H1 (cell line): Measurements from ENCODE around the gene POLN. TPM values are rescaled to one million over a fixed set of nuclear protein-coding genes. Genes with fewer than 3 reads are reported as not detected.

ENCODE experiments used
- CTCF ChIA-PET: fragments of 300-600 bp; sonication (Branson Sonifier 250); formaldehyde crosslinking; loops from one replicate; lab custom pipeline; 2021; ENCODE audit not compliant: partially characterized antibody; lab: Charles Lee
- POLR2A ChIA-PET: fragments of 300-600 bp; sonication (Branson Sonifier 250); formaldehyde crosslinking; loops from one replicate; lab custom pipeline; 2021; ENCODE audit warnings: inconsistent platforms; ENCODE audit not compliant: partially characterized antibody; lab: Charles Lee
- DNase-seq, 2 experiments: peaks; one replicate each; pipeline versions ENCODE4 v3.0.0 to v3.0.0-alpha.2; 2010 to 2022; ENCODE audit warnings: low spot score in 2 of 2, low read depth in 1 of 2, mixed read lengths in 1 of 2
- FAIRE-seq: peaks from 2 replicates; lab custom pipeline; 2011; peaks lifted over from hg19 to GRCh38; lab: Jason Lieb, UNC
- H2AFZ ChIP-seq: 2 replicates; pipeline ENCODE4 v1.8.1; 2012; ENCODE audit warnings: low read length, inconsistent platforms
- H2AK5ac ChIP-seq: 2 replicates; pipeline ENCODE4 v1.6.1; 2013; ENCODE audit warnings: low read depth, low read length
- H2BK120ac ChIP-seq: replicated peaks from 2 replicates; pipeline ENCODE3; 2013; ENCODE audit warnings: low read depth, low read length, inconsistent platforms
- H2BK12ac ChIP-seq: 2 replicates; pipeline ENCODE4 v1.6.1; 2013; ENCODE audit warnings: low read depth, low read length
- H2BK15ac ChIP-seq: 2 replicates; pipeline ENCODE4 v1.6.1; 2013; ENCODE audit warnings: low read length
- H2BK20ac ChIP-seq: 2 replicates; pipeline ENCODE4 v1.6.1; 2013; ENCODE audit warnings: low read length
- H2BK5ac ChIP-seq: 2 replicates; pipeline ENCODE4 v1.6.1; 2013; ENCODE audit warnings: low read depth, low read length
- H3K14ac ChIP-seq: 2 replicates; pipeline ENCODE4 v1.6.1; 2013; ENCODE audit warnings: inconsistent platforms; ENCODE audit not compliant: insufficient read length
- H3K18ac ChIP-seq: 2 replicates; pipeline ENCODE4 v1.6.1; 2013; ENCODE audit warnings: low read length; ENCODE audit errors: extremely low read depth
- H3K23ac ChIP-seq: 2 replicates; pipeline ENCODE4 v1.6.1; 2013; ENCODE audit warnings: inconsistent platforms; ENCODE audit not compliant: insufficient read length
- H3K23me2 ChIP-seq: 2 replicates; pipeline ENCODE4 v1.6.1; 2013; ENCODE audit warnings: low read depth, low read length
- H3K27ac ChIP-seq: 2 replicates; pipeline ENCODE4 v1.6.1; 2011; ENCODE audit warnings: low read depth, low read length, inconsistent platforms
- H3K27me3 ChIP-seq, 4 experiments: replicated peaks in 1 of 4; 1 replicate in 1 of 4; 2 replicates in 3 of 4; pipeline versions ENCODE4 v1.6.1 to v1.8.1; 2011 to 2013; ENCODE audit warnings: low read length in 3 of 4, mild to moderate bottlenecking in 3 of 4, inconsistent platforms in 2 of 4, mixed read lengths in 2 of 4, moderate library complexity in 1 of 4; ENCODE audit not compliant: control insufficient read depth in 3 of 4, insufficient read depth in 3 of 4; ENCODE audit errors: extremely low read depth in 1 of 4
- H3K36me3 ChIP-seq, 4 experiments: 2 replicates each; pipeline versions ENCODE4 v1.6.1 to v1.8.1; 2011 to 2013; ENCODE audit warnings: mild to moderate bottlenecking in 4 of 4, low read length in 3 of 4, moderate library complexity in 2 of 4, control low read depth in 1 of 4, inconsistent platforms in 1 of 4; ENCODE audit not compliant: insufficient read depth in 4 of 4, control insufficient read depth in 2 of 4
- H3K4ac ChIP-seq: replicated peaks from 2 replicates; pipeline ENCODE3; 2013; ENCODE audit warnings: low read length, low read depth, mixed read lengths, inconsistent platforms; ENCODE audit not compliant: insufficient read length
- H3K4me1 ChIP-seq, 4 experiments: replicated peaks in 1 of 4; 1 replicate in 1 of 4; 2 replicates in 3 of 4; pipeline versions ENCODE4 v1.6.1 to v1.8.1; 2011 to 2013; ENCODE audit warnings: low read length in 3 of 4, inconsistent platforms in 2 of 4, mixed read lengths in 1 of 4; ENCODE audit not compliant: insufficient read depth in 4 of 4, control insufficient read depth in 3 of 4
- H3K4me2 ChIP-seq, 2 experiments: 2 replicates each; pipeline versions ENCODE4 v1.6.1 to v1.8.1; 2011 to 2013; ENCODE audit warnings: low read depth in 2 of 2, low read length in 2 of 2, control low read depth in 1 of 2, inconsistent platforms in 1 of 2, mild to moderate bottlenecking in 1 of 2; ENCODE audit not compliant: insufficient read depth in 1 of 2
- H3K4me3 ChIP-seq, 4 experiments: fragments of 200-600, 300-600 bp in 1 of 4; sonication (generic), shearing (Covaris generic), sonication (Bioruptor Twin) in 1 of 4; 2 replicates each; pipeline versions ENCODE4 v1.5.1 to v1.8.1; 2011 to 2016; ENCODE audit warnings: low read length in 4 of 4, low read depth in 3 of 4, control low read depth in 2 of 4, inconsistent platforms in 2 of 4, mild to moderate bottlenecking in 2 of 4, mixed read lengths in 1 of 4, moderate library complexity in 1 of 4; ENCODE audit not compliant: insufficient read depth in 2 of 4; ENCODE audit errors: extremely low read depth in 1 of 4
- H3K56ac ChIP-seq: replicated peaks from 2 replicates; pipeline ENCODE3; 2013; ENCODE audit warnings: low read depth, mild to moderate bottlenecking, mixed read lengths, low read length, inconsistent platforms; ENCODE audit not compliant: insufficient read length
- H3K79me1 ChIP-seq: 2 replicates; pipeline ENCODE4 v1.6.1; 2013; ENCODE audit warnings: low read depth, low read length, control low read depth
- H3K79me2 ChIP-seq, 2 experiments: 2 replicates each; pipeline versions ENCODE4 v1.6.1 to v1.8.1; 2012 to 2013; ENCODE audit warnings: low read length in 2 of 2, mild to moderate bottlenecking in 2 of 2, inconsistent platforms in 1 of 2; ENCODE audit not compliant: insufficient read depth in 2 of 2, control insufficient read depth in 1 of 2
- H3K9ac ChIP-seq, 4 experiments: replicated peaks in 1 of 4; 1 replicate in 1 of 4; 2 replicates in 3 of 4; pipeline versions ENCODE4 v1.6.1 to v1.8.1; 2011 to 2013; ENCODE audit warnings: low read depth in 3 of 4, low read length in 3 of 4, control low read depth in 2 of 4, mild to moderate bottlenecking in 2 of 4, moderate library complexity in 2 of 4, inconsistent platforms in 1 of 4; ENCODE audit errors: extremely low read depth in 1 of 4
- H3K9me3 ChIP-seq, 2 experiments: 2 replicates each; pipeline versions ENCODE4 v1.6.1 to v1.8.1; 2012 to 2013; ENCODE audit warnings: mild to moderate bottlenecking in 2 of 2, moderate library complexity in 2 of 2, control low read depth in 1 of 2, inconsistent platforms in 1 of 2, low read depth in 1 of 2, low read length in 1 of 2, mixed read lengths in 1 of 2; ENCODE audit not compliant: insufficient read depth in 2 of 2
- H4K20me1 ChIP-seq, 2 experiments: replicated peaks in 1 of 2; 2 replicates each; pipeline versions ENCODE3 to v1.8.1; 2011 to 2013; ENCODE audit warnings: inconsistent platforms in 2 of 2, low read length in 2 of 2, mild to moderate bottlenecking in 1 of 2; ENCODE audit not compliant: insufficient read depth in 2 of 2, control insufficient read depth in 1 of 2
- H4K5ac ChIP-seq: 2 replicates; pipeline ENCODE4 v1.6.1; 2013; ENCODE audit warnings: low read length, low read depth, mixed read lengths, inconsistent platforms; ENCODE audit not compliant: insufficient read length
- H4K8ac ChIP-seq: 2 replicates; pipeline ENCODE4 v1.8.0; 2013; ENCODE audit warnings: mild to moderate bottlenecking, moderate library complexity, low read length, inconsistent platforms; ENCODE audit not compliant: insufficient read depth; ENCODE audit errors: extremely low read depth
- H4K91ac ChIP-seq: replicated peaks from 2 replicates; pipeline ENCODE3; 2013; ENCODE audit warnings: low read length, mixed read lengths, inconsistent platforms; ENCODE audit not compliant: insufficient read length
- BRCA1 ChIP-seq: IDR thresholded peaks from 2 replicates; pipeline ENCODE4 v1.6.1; 2012; ENCODE audit warnings: low read depth, low read length, improper control_type of control experiment
- EZH2 ChIP-seq: fragments of 200-600 bp; sonication (generic); IDR thresholded peaks from 2 replicates; pipeline ENCODE4 v1.7.1; 2012; ENCODE audit warnings: low read depth, mild to moderate bottlenecking, moderate library complexity, low read length, inconsistent platforms; ENCODE audit not compliant: severe bottlenecking
- RAD21 ChIP-seq, 2 experiments: IDR thresholded peaks in 1 of 2; conservative IDR thresholded peaks in 1 of 2; 2 replicates each; pipeline ENCODE4 v1.6.1; 2011; ENCODE audit warnings: low read depth in 2 of 2, low read length in 2 of 2, improper control_type of control experiment in 1 of 2, inconsistent platforms in 1 of 2, mild to moderate bottlenecking in 1 of 2, moderate library complexity in 1 of 2
- WGBS, 2 experiments: shearing (Covaris generic) in 1 of 2; methylation state at CpG; one replicate each; pipeline versions ENCODE4 v1.1.6 to v1.1.7; 2013 to 2015; ENCODE audit warnings: low lambda C conversion rate in 2 of 2, mixed read lengths in 2 of 2, inconsistent platforms in 1 of 2, low coverage in 1 of 2, missing lambda C conversion rate in 1 of 2; ENCODE audit not compliant: insufficient replicate concordance in 2 of 2, insufficient coverage in 1 of 2, insufficient read length in 1 of 2; ENCODE audit errors: extremely low coverage in 1 of 2, missing lambda C conversion rate in 1 of 2; 5-methylcytosine and 5-hydroxymethylcytosine counted together
- polyA plus RNA-seq, 7 experiments: library from polyadenylated mRNA; depleted of rRNA in 3 of 7; stranded (reverse) in 5 of 7; unstranded in 2 of 7; fragments of >200 nt in 5 of 7; fragments of 200-250 nt in 2 of 7; gene quantifications; 1 replicate in 5 of 7; 2 replicates in 1 of 7; 4 replicates in 1 of 7; pipeline versions ENCODE4 v1.2.1 to v1.2.3, GENCODE V29; 2011 to 2013; ENCODE audit warnings: missing spikeins in 2 of 7, mixed read lengths in 2 of 7
- total RNA-seq: library from RNA; stranded (reverse); fragmentation: NEBNext Ultra II Directional; extraction: Animal tissue kit (Norgen Biotek cat#: 25700); gene quantifications from 2 replicates; pipeline ENCODE4 v1.2.1, GENCODE V29; 2021

POLN gene
- total and polyA plus RNA-seq, 2 of the 8 experiments (the other 6 are each of a cell fraction or from before 2014, with no cell fraction given) = 0.98 to 1.5 TPM

- H3K36me3 ChIP-seq = peaks cover 0 to 4% (median 0%) of the 10 kb centered on the region in 4 experiments; a peak in 1 of 8 replicates
- WGBS, 2 experiments = 69% methylated on average over 26 of the region's 42 CpGs; no CpG with 5 or more reads in 1 of the 2 experiments
- H3K56ac ChIP-seq = no peak overlapping the region
- no peak overlapping the region for H4K5ac ChIP-seq
- no peak overlapping the region for H2BK5ac ChIP-seq
- H2BK120ac ChIP-seq = no peak overlapping the region
- no peak overlapping the region for H3K14ac ChIP-seq
- no peaks in the 10 kb centered on the region for H3K9me3 ChIP-seq
- H3K4ac ChIP-seq = peak overlapping the region; percentile 85
- H3K79me2 ChIP-seq = no peaks in the 10 kb centered on the region
- peaks cover 0 to 5% (median 4%) of the 10 kb centered on the region in 4 experiments; a peak in 5 of 7 replicates for H3K4me1 ChIP-seq
- peaks cover 13% of the 10 kb centered on the region; the same call in 1 of the 2 replicates for H3K23me2 ChIP-seq
- H3K18ac ChIP-seq = peak overlapping the region; percentile 19; the same call in 1 of the 2 replicates
- no peak overlapping the region for H2BK15ac ChIP-seq
- no peak overlapping the region for H3K27ac ChIP-seq
- no peak overlapping the region for H3K9ac ChIP-seq
- H4K91ac ChIP-seq = no peak overlapping the region
- peaks cover 5 to 13% of the 10 kb centered on the region in 2 experiments for H4K20me1 ChIP-seq
- peak overlapping the region; percentile 49 to 80 for H3K4me2 ChIP-seq
- H2BK12ac ChIP-seq = no peak overlapping the region
- CTCF ChIA-PET = interaction anchor here (1.0 to 1.5 kb wide), 4 partner anchors 9 to 16 kb away, joined by 3 to 4 read pairs (median 3); no protein-coding TSS in a partner anchor
- POLR2A ChIA-PET = interaction anchor here (0.7 to 1.9 kb wide), 5 partner anchors 12 to 266 kb away, joined by 3 to 6 read pairs (median 3); no protein-coding TSS in a partner anchor
- TF ChIP-seq EZH2 = peak; percentile 1
- no peak for TF ChIP-seq BRCA1
- TF ChIP-seq RAD21 (IDR thresholded peaks at IDR 0.05 in 1 of 2, conservative IDR thresholded peaks at IDR 0.05 in 1 of 2; ENCODE audit: low read depth in 2 of 2, low read length in 2 of 2) = no peak
- H3K27me3 ChIP-seq = peaks cover 21 to 45% (median 34%) of the 10 kb centered on the region in 4 experiments
- no peak for DNase-seq
- no peak overlapping the region for H2AK5ac ChIP-seq
- H2AFZ ChIP-seq = no peak overlapping the region
- no peaks in the 10 kb centered on the region for H3K79me1 ChIP-seq
- H4K8ac ChIP-seq = no peak overlapping the region
- H3K23ac ChIP-seq = no peak overlapping the region
- peak overlapping the region in 2 of 4 experiments; percentile 11 to 58; a peak in 4 of 8 replicates for H3K4me3 ChIP-seq
- no peak for FAIRE-seq
- H2BK20ac ChIP-seq = no peak overlapping the region
These were observed 180.5 kb downstream of the POLN start for GRCh38 chr4:2061186-2062131.
